Measurements from ENCODE around the gene VRK2.

The VRK2 gene

DNA sequence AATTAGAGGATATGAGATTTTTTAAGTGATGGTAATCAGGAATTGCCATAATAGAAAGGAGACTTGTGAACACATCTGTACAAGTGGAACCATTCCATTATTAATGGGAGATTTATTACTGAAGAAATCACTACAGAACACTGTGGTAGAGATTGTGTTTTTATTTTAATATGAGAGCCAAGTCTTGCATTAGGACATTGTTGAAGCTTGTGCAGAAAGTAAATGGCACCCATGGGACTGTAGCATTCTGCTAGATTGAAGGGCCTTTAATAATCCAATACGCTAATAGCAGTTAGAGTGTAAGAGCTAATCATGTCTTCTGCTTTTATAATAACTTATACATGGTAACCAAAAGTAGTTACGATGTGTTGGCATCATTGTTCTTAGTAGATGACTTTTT lies 83.6 kb downstream of the VRK2 start:
- no peak overlapping the region for H3K4me3 ChIP-seq (ENCODE audit: low read depth, low read length)
- H3K23ac ChIP-seq (ENCODE audit: low read length) = no peak overlapping the region
- no peak overlapping the region for H2AFZ ChIP-seq (ENCODE audit: insufficient read depth, low read length, poor library complexity)
- H3K79me1 ChIP-seq (ENCODE audit: low read length) = no peaks in the 10 kb centered on the region
- no peak overlapping the region for H3K14ac ChIP-seq (ENCODE audit: low read length)
- WGBS (ENCODE audit: extremely low coverage, insufficient coverage, insufficient read length) = no CpG with 5 or more reads among the region's 2 CpGs
- no peak overlapping the region for H3K18ac ChIP-seq (ENCODE audit: low read length)
- H3K27me3 ChIP-seq (ENCODE audit: insufficient read depth, low read length) = no peaks in the 10 kb centered on the region
- H4K91ac ChIP-seq (ENCODE audit: low read depth, low read length) = no peak overlapping the region
- H2BK120ac ChIP-seq (ENCODE audit: insufficient read depth, low read length, poor library complexity) = no peak overlapping the region
- H3K79me2 ChIP-seq (ENCODE audit: control insufficient read depth, insufficient read depth, low read length, poor library complexity) = no peaks in the 10 kb centered on the region
- no peak overlapping the region for H4K12ac ChIP-seq (ENCODE audit: low read depth, low read length)
- no peaks in the 10 kb centered on the region for H3K9me3 ChIP-seq (ENCODE audit: insufficient read depth, low read depth, low read length)
- no peak overlapping the region for H2BK5ac ChIP-seq (ENCODE audit: low read depth, low read length, poor library complexity)
- H3K4ac ChIP-seq (ENCODE audit: low read depth, low read length) = no peak overlapping the region
- DNase-seq = no peak
- H2BK12ac ChIP-seq (ENCODE audit: low read length) = no peak overlapping the region
- no peak overlapping the region for H3K27ac ChIP-seq (ENCODE audit: low read depth, low read length)
- no peak overlapping the region for H4K8ac ChIP-seq (ENCODE audit: low read depth, low read length)
- H3K36me3 ChIP-seq (ENCODE audit: control insufficient read depth in 1 of 2, insufficient read depth in 2 of 2, low read length in 2 of 2) = no peaks in the 10 kb centered on the region
- H3K9ac ChIP-seq (ENCODE audit: low read length) = no peak overlapping the region
- H3K4me2 ChIP-seq (ENCODE audit: low read length) = no peak overlapping the region
- peaks cover 0 to 1% of the 10 kb centered on the region in 2 experiments for H3K4me1 ChIP-seq (ENCODE audit: control insufficient read depth in 1 of 2, insufficient read depth in 2 of 2, low read length in 2 of 2)
- no peak overlapping the region for H2AK5ac ChIP-seq (ENCODE audit: low read length)

DNA sequence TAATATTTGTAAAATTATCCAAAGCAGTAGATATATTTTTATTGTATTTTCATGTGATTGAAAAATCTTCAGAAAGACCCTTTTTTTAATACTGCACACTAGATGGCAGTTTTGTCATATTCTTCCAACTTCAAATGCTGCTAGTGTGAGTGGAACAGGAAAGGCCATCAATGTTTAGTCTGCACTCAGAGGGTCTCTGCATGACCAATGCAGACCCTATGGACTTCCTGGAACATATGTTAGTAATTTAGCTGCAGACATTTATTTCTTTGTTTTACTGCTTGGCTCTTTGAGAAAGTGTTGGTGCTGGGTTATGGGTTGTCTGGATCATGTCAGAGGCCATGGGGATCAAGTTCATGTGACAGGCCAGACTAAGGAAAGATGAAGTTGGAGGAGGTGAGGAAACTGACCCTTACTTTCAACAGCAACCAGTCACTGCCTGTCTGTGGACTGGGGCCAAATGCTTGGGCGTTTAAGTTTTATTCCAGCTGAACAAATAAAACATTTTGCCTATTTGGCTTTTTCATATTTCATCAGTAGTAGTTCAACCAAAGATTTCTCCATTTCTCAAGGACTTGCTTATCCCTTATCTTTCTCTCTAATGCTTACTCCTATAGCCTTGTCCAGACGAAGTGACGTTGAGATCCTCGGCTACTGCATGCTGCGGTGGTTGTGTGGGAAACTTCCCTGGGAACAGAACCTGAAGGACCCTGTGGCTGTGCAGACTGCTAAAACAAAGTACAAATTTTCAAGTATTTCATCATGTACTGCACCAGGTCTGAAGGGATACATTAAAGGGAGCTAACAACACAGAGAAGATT lies 84.8 kb downstream of the VRK2 start:
- WGBS (ENCODE audit: extremely low coverage, insufficient coverage, insufficient read length) = no CpG with 5 or more reads among the region's 5 CpGs
- no peak overlapping the region for H3K4me2 ChIP-seq (ENCODE audit: low read length)

DNA sequence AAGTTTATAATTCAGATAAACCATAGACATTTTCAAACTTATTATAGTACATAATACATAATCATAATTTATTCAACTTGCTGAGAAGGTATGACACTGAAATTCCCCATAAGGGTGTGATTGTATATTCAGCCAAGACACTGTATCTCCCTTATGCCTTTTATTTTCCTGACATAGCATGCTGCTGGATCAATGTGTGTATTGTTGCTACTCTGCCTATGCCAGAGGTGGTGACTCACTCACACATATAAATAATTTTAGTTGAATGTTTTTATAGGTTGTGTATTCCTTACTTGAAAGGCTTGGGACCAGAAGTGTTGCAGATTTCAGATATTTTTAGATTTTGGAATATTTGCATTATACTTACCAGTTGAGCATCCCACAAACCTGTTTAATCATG lies 86.8 kb downstream of the VRK2 start:
- H3K27ac ChIP-seq (ENCODE audit: low read depth, low read length) = no peak overlapping the region

More for the DNA sequence above, 84.8 kb downstream of the VRK2 start:
- H3K9ac ChIP-seq (ENCODE audit: low read length) = no peak overlapping the region
- no peak overlapping the region for H3K4ac ChIP-seq (ENCODE audit: low read depth, low read length)
- no peak overlapping the region for H3K27ac ChIP-seq (ENCODE audit: low read depth, low read length)
- H3K27me3 ChIP-seq (ENCODE audit: insufficient read depth, low read length) = no peaks in the 10 kb centered on the region
- no peak for DNase-seq
- no peaks in the 10 kb centered on the region for H3K79me1 ChIP-seq (ENCODE audit: low read length)
- peaks cover 0 to under 1% of the 10 kb centered on the region in 2 experiments for H3K36me3 ChIP-seq (ENCODE audit: control insufficient read depth in 1 of 2, insufficient read depth in 2 of 2, low read length in 2 of 2)
- no peak overlapping the region for H4K12ac ChIP-seq (ENCODE audit: low read depth, low read length)
- H4K91ac ChIP-seq (ENCODE audit: low read depth, low read length) = no peak overlapping the region
- H2BK120ac ChIP-seq (ENCODE audit: insufficient read depth, low read length, poor library complexity) = no peak overlapping the region
- H3K18ac ChIP-seq (ENCODE audit: low read length) = no peak overlapping the region
- H2AFZ ChIP-seq (ENCODE audit: insufficient read depth, low read length, poor library complexity) = no peak overlapping the region
- no peak overlapping the region for H2BK12ac ChIP-seq (ENCODE audit: low read length)
- H2BK5ac ChIP-seq (ENCODE audit: low read depth, low read length, poor library complexity) = no peak overlapping the region
- no peak overlapping the region for H4K8ac ChIP-seq (ENCODE audit: low read depth, low read length)
- no peak overlapping the region for H3K23ac ChIP-seq (ENCODE audit: low read length)
- no peak overlapping the region for H2AK5ac ChIP-seq (ENCODE audit: low read length)
- H3K14ac ChIP-seq (ENCODE audit: low read length) = no peak overlapping the region
- H3K79me2 ChIP-seq (ENCODE audit: control insufficient read depth, insufficient read depth, low read length, poor library complexity) = no peaks in the 10 kb centered on the region
- H3K4me3 ChIP-seq (ENCODE audit: low read depth, low read length) = no peak overlapping the region
- H3K4me1 ChIP-seq (ENCODE audit: control insufficient read depth in 1 of 2, insufficient read depth in 2 of 2, low read length in 2 of 2) = peaks cover 0 to 1% of the 10 kb centered on the region in 2 experiments
- no peaks in the 10 kb centered on the region for H3K9me3 ChIP-seq (ENCODE audit: insufficient read depth, low read depth, low read length)

DNA sequence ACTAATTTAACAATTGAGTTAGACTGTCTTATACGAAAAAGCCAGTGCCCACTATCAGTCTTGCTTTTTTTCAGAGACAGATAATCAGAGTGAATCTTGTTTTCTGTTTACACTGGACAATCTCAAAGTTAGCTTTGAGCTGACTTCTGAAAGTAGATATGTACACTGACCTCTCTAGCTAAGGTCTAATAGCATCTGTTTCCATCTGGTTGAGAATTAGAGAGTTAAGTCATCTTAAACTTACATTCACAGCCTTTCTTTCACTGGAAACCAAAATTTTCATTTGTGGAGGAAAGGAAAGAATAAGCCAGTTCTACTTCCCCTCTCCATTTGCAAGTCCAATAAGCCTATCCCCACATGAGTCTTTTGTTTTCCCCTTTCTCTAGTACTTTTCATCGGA lies 89.3 kb downstream of the VRK2 start:
- no peak overlapping the region for H3K4me2 ChIP-seq (ENCODE audit: low read length)
- WGBS (ENCODE audit: extremely low coverage, insufficient coverage, insufficient read length) = no CpG with 5 or more reads among the region's 2 CpGs

More for the DNA sequence above, 86.8 kb downstream of the VRK2 start:
- H2AK5ac ChIP-seq (ENCODE audit: low read length) = no peak overlapping the region
- peaks cover 0 to 2% of the 10 kb centered on the region in 2 experiments for H3K36me3 ChIP-seq (ENCODE audit: control insufficient read depth in 1 of 2, insufficient read depth in 2 of 2, low read length in 2 of 2)
- H3K4me2 ChIP-seq (ENCODE audit: low read length) = no peak overlapping the region
- no peak for DNase-seq
- no peak overlapping the region for H3K14ac ChIP-seq (ENCODE audit: low read length)
- no peaks in the 10 kb centered on the region for H3K79me2 ChIP-seq (ENCODE audit: control insufficient read depth, insufficient read depth, low read length, poor library complexity)
- H2BK12ac ChIP-seq (ENCODE audit: low read length) = no peak overlapping the region
- H3K27me3 ChIP-seq (ENCODE audit: insufficient read depth, low read length) = no peaks in the 10 kb centered on the region
- no peak overlapping the region for H2BK120ac ChIP-seq (ENCODE audit: insufficient read depth, low read length, poor library complexity)
- H4K12ac ChIP-seq (ENCODE audit: low read depth, low read length) = no peak overlapping the region
- H3K23ac ChIP-seq (ENCODE audit: low read length) = no peak overlapping the region
- H2AFZ ChIP-seq (ENCODE audit: insufficient read depth, low read length, poor library complexity) = no peak overlapping the region
- no peak overlapping the region for H3K4me3 ChIP-seq (ENCODE audit: low read depth, low read length)
- no peak overlapping the region for H2BK5ac ChIP-seq (ENCODE audit: low read depth, low read length, poor library complexity)
- H3K4ac ChIP-seq (ENCODE audit: low read depth, low read length) = no peak overlapping the region
- H3K18ac ChIP-seq (ENCODE audit: low read length) = no peak overlapping the region
- no peaks in the 10 kb centered on the region for H3K79me1 ChIP-seq (ENCODE audit: low read length)
- no peak overlapping the region for H4K91ac ChIP-seq (ENCODE audit: low read depth, low read length)
- H4K8ac ChIP-seq (ENCODE audit: low read depth, low read length) = no peak overlapping the region
- H3K9me3 ChIP-seq (ENCODE audit: insufficient read depth, low read depth, low read length) = no peaks in the 10 kb centered on the region
- peaks cover 0 to 1% of the 10 kb centered on the region in 2 experiments for H3K4me1 ChIP-seq (ENCODE audit: control insufficient read depth in 1 of 2, insufficient read depth in 2 of 2, low read length in 2 of 2)
- H3K9ac ChIP-seq (ENCODE audit: low read length) = no peak overlapping the region

More for the DNA sequence above, 89.3 kb downstream of the VRK2 start:
- Histone ChIP-seq H3K4me1 (ENCODE audit: control insufficient read depth in 1 of 2, insufficient read depth in 2 of 2, low read length in 2 of 2) (peaks cover 0 to 1% of the 10 kb centered on the region in 2 experiments), H2AK5ac (ENCODE audit: low read length) (no peak overlapping the region), H3K23ac (ENCODE audit: low read length) (no peak overlapping the region), H4K8ac (ENCODE audit: low read depth, low read length) (no peak overlapping the region), H3K14ac (ENCODE audit: low read length) (no peak overlapping the region), H4K12ac (ENCODE audit: low read depth, low read length) (no peak overlapping the region), H2BK120ac (ENCODE audit: insufficient read depth, low read length, poor library complexity) (no peak overlapping the region), H2AFZ (ENCODE audit: insufficient read depth, low read length, poor library complexity) (no peak overlapping the region), H3K4ac (ENCODE audit: low read depth, low read length) (no peak overlapping the region), H3K79me1 (ENCODE audit: low read length) (no peaks in the 10 kb centered on the region), H3K27ac (ENCODE audit: low read depth, low read length) (no peak overlapping the region), H3K27me3 (ENCODE audit: insufficient read depth, low read length) (no peaks in the 10 kb centered on the region), H3K79me2 (ENCODE audit: control insufficient read depth, insufficient read depth, low read length, poor library complexity) (no peaks in the 10 kb centered on the region), H2BK5ac (ENCODE audit: low read depth, low read length, poor library complexity) (no peak overlapping the region), H3K36me3 (ENCODE audit: control insufficient read depth in 1 of 2, insufficient read depth in 2 of 2, low read length in 2 of 2) (peaks cover 0 to 2% of the 10 kb centered on the region in 2 experiments), H4K91ac (ENCODE audit: low read depth, low read length) (no peak overlapping the region), H2BK12ac (ENCODE audit: low read length) (no peak overlapping the region), H3K9me3 (ENCODE audit: insufficient read depth, low read depth, low read length) (no peaks in the 10 kb centered on the region), H3K9ac (ENCODE audit: low read length) (no peak overlapping the region), H3K18ac (ENCODE audit: low read length) (no peak overlapping the region), H3K4me3 (ENCODE audit: low read depth, low read length) (no peak overlapping the region)
- no peak for DNase-seq

Data from trophoblast cell (in vitro differentiated cells and primary cell).